Measurements from ENCODE around the gene CD96. TPM values are rescaled to one million over a fixed set of nuclear protein-coding genes. Genes with fewer than 3 reads are reported as not detected.
A peak's percentile ranks its signal among the peaks of the same experiment; 100 is the strongest.

The CD96 gene
- total and polyA plus RNA-seq, 5 donors from 2014 or later = 104 to 149 (median 125) TPM

- peak overlapping the region in 2 of 3 donors; percentile 18 to 89 for H3K27ac Mint-ChIP-seq
- no peaks in the 10 kb centered on the region for H3K9me3 ChIP-seq (ENCODE audit: control insufficient read depth in 2 of 2, low read length in 2 of 2)
- no peaks in the 10 kb centered on the region for H3K9me3 Mint-ChIP-seq
- H3K27me3 Mint-ChIP-seq = no peaks in the 10 kb centered on the region
- H3K4me1 Mint-ChIP-seq = peaks cover 15 to 38% (median 21%) of the 10 kb centered on the region in 4 donors
- H3K4me1 ChIP-seq (ENCODE audit: control insufficient read depth, insufficient read depth, low read length, poor library complexity, severe bottlenecking) = peaks cover 8% of the 10 kb centered on the region
- H3K36me3 ChIP-seq (ENCODE audit: control insufficient read depth, insufficient read depth, low read length) = no peaks in the 10 kb centered on the region
- DNase-seq (no peak), ATAC-seq (ENCODE audit: low read depth in 2 of 2) (no peak)
- no peak overlapping the region for H3K4me3 Mint-ChIP-seq
- H3K4me3 ChIP-seq (ENCODE audit: low read depth, low read length) = no peak overlapping the region
- H3K27ac ChIP-seq (ENCODE audit: insufficient read depth, low read length, poor library complexity, severe bottlenecking) = no peak overlapping the region
- no peaks in the 10 kb centered on the region for H3K27me3 ChIP-seq (ENCODE audit: control insufficient read depth, insufficient read depth, low read length)
- no peaks in the 10 kb centered on the region for H3K36me3 Mint-ChIP-seq
Observed at GRCh38 chr3:111694471-111694870, 152.5 kb downstream of the CD96 start.

- H3K4me1 Mint-ChIP-seq = peaks cover 20 to 48% (median 29%) of the 10 kb centered on the region in 4 donors
- no peak overlapping the region for H3K27ac ChIP-seq (ENCODE audit: insufficient read depth, low read length, poor library complexity, severe bottlenecking)
- peaks cover 4% of the 10 kb centered on the region for H3K36me3 Mint-ChIP-seq
- no peak for ATAC-seq (ENCODE audit: low read depth in 2 of 2)
- no peak overlapping the region for H3K27ac Mint-ChIP-seq
- peaks cover 19% of the 10 kb centered on the region for H3K4me1 ChIP-seq (ENCODE audit: control insufficient read depth, insufficient read depth, low read length, poor library complexity, severe bottlenecking)
- no peaks in the 10 kb centered on the region for H3K27me3 ChIP-seq (ENCODE audit: control insufficient read depth, insufficient read depth, low read length)
- H3K36me3 ChIP-seq (ENCODE audit: control insufficient read depth, insufficient read depth, low read length) = no peaks in the 10 kb centered on the region
- DNase-seq = peak in 1 of 3 donors; percentile 23
- no peaks in the 10 kb centered on the region for H3K9me3 ChIP-seq (ENCODE audit: control insufficient read depth in 2 of 2, low read length in 2 of 2)
- no peak overlapping the region for H3K4me3 ChIP-seq (ENCODE audit: low read depth, low read length)
- no peaks in the 10 kb centered on the region for H3K9me3 Mint-ChIP-seq
- no peak overlapping the region for H3K4me3 Mint-ChIP-seq
- no peaks in the 10 kb centered on the region for H3K27me3 Mint-ChIP-seq
Observed at GRCh38 chr3:111695636-111696117, 153.7 kb downstream of the CD96 start.

GRCh38 chr3:111700054-111700453 is 158.1 kb downstream of the CD96 start:
- peaks cover 16 to 42% (median 25%) of the 10 kb centered on the region in 4 donors for H3K4me1 Mint-ChIP-seq
- H3K27ac Mint-ChIP-seq = peak overlapping the region; percentile 18 to 92 (median 29)
- H3K4me3 Mint-ChIP-seq = peak overlapping the region in 2 of 4 donors; percentile 23 to 30

GRCh38 chr3:111701292-111701906 is 159.4 kb downstream of the CD96 start:
- Histone ChIP-seq H3K4me1 (ENCODE audit: control insufficient read depth, insufficient read depth, low read length, poor library complexity, severe bottlenecking) (peaks cover 15% of the 10 kb centered on the region), H3K27me3 (ENCODE audit: control insufficient read depth, insufficient read depth, low read length) (no peaks in the 10 kb centered on the region), H3K36me3 (ENCODE audit: control insufficient read depth, insufficient read depth, low read length) (no peaks in the 10 kb centered on the region), H3K9me3 (ENCODE audit: control insufficient read depth in 2 of 2, low read length in 2 of 2) (no peaks in the 10 kb centered on the region), H3K4me3 (ENCODE audit: low read depth, low read length) (no peak overlapping the region), H3K27ac (ENCODE audit: insufficient read depth, low read length, poor library complexity, severe bottlenecking) (no peak overlapping the region)
- Mint-ChIP-seq H3K27me3 (no peaks in the 10 kb centered on the region), H3K4me1 (peaks cover 16 to 41% (median 28%) of the 10 kb centered on the region in 4 donors), H3K9me3 (no peaks in the 10 kb centered on the region), H3K36me3 (peaks cover 7% of the 10 kb centered on the region), H3K4me3 (no peak overlapping the region), H3K27ac (no peak overlapping the region)
- no peak for DNase-seq
- no peak for ATAC-seq (ENCODE audit: low read depth in 2 of 2)

More at GRCh38 chr3:111700054-111700453, 158.1 kb downstream of the CD96 start:
- Histone ChIP-seq H3K4me1 (ENCODE audit: control insufficient read depth, insufficient read depth, low read length, poor library complexity, severe bottlenecking) (peaks cover 15% of the 10 kb centered on the region), H3K27ac (ENCODE audit: insufficient read depth, low read length, poor library complexity, severe bottlenecking) (no peak overlapping the region), H3K4me3 (ENCODE audit: low read depth, low read length) (peak overlapping the region; percentile 31), H3K27me3 (ENCODE audit: control insufficient read depth, insufficient read depth, low read length) (no peaks in the 10 kb centered on the region), H3K9me3 (ENCODE audit: control insufficient read depth in 2 of 2, low read length in 2 of 2) (no peaks in the 10 kb centered on the region), H3K36me3 (ENCODE audit: control insufficient read depth, insufficient read depth, low read length) (no peaks in the 10 kb centered on the region)
- Mint-ChIP-seq H3K36me3 (peaks cover 5% of the 10 kb centered on the region), H3K27me3 (no peaks in the 10 kb centered on the region), H3K9me3 (no peaks in the 10 kb centered on the region)
- DNase-seq (peak in 1 of 3 donors; percentile 34), ATAC-seq (ENCODE audit: low read depth in 2 of 2) (no peak)

Other genes with a start within 250 kb of the CD96 start
- gene ZBED2, start 53.1 kb downstream of the CD96 start, total RNA-seq = 0.27 TPM
- under 1 TPM in 3 of 4 donors, not detected in 1; 0.15 to 1.00 (median 0.80) TPM for gene ZBED2, start 53.1 kb downstream of the CD96 start, polyA plus RNA-seq
- 19.9 TPM for gene PLCXD2, start 132.5 kb downstream of the CD96 start, total RNA-seq
- gene PLCXD2, start 132.5 kb downstream of the CD96 start, polyA plus RNA-seq = 1 to 10 TPM; 1.6 to 2.5 (median 1.9) TPM

Measured in CD4-positive, CD25-positive, alpha-beta regulatory T cell (primary cell).